Activated B cell treated with CpG ODN at 0.5 μM for 24 hours (primary cell): ENCODE data around the gene KRT1. TPM values are rescaled to one million over a fixed set of nuclear protein-coding genes. Genes with fewer than 3 reads are reported as not detected.

Source experiments
- ATAC-seq: fragments of 200-7000 bp; cut with Tn5 transposase; one replicate; pipeline ENCODE4 v1.10.0; 2021; ENCODE audit warnings: low read depth, mild to moderate bottlenecking, moderate library complexity
- CTCF ChIA-PET: fragments of 350-600 bp; sonication (Branson Sonifier 250); formaldehyde crosslinking; loops from one replicate; lab custom pipeline; 2021; ENCODE audit warnings: antibody characterized with exemption; lab: Charles Lee
- POLR2A ChIA-PET: fragments of 350-600 bp; sonication (Branson Sonifier 250); formaldehyde crosslinking; loops from one replicate; lab custom pipeline; 2021; ENCODE audit warnings: antibody characterized with exemption; lab: Charles Lee
- DNase-seq: peaks from one replicate; pipeline ENCODE4 v3.0.0; 2022
- H3K27ac Mint-ChIP-seq: one replicate; pipeline ENCODE4 v1.8.0; 2020; ENCODE audit warnings: mixed read lengths
- H3K27me3 Mint-ChIP-seq: one replicate; pipeline ENCODE4 v1.8.0; 2021; ENCODE audit warnings: mixed read lengths
- H3K36me3 Mint-ChIP-seq: one replicate; pipeline ENCODE4 v1.8.0; 2021; ENCODE audit warnings: low read depth, mixed read lengths
- H3K4me1 Mint-ChIP-seq: one replicate; pipeline ENCODE4 v1.8.0; 2021; ENCODE audit warnings: mixed read lengths
- H3K4me3 Mint-ChIP-seq: one replicate; pipeline ENCODE4 v1.8.0; 2020; ENCODE audit warnings: mild to moderate bottlenecking, mixed read lengths
- H3K9me3 Mint-ChIP-seq: one replicate; pipeline ENCODE4 v1.8.0; 2020; ENCODE audit warnings: mixed read lengths
- intact Hi-C: fragments of 100-400 bp; cut with micrococcal nuclease; formaldehyde crosslinking; loops from one replicate; pipeline ENCODE4 v1.15.1; 2024
- total RNA-seq: library from RNA; stranded (reverse); gene quantifications from 2 replicates; pipeline ENCODE4 v1.2.3, GENCODE V29; 2022
- TF ChIP-seq, protein P1 (sequence below): fragments of 200-600 bp; IDR thresholded peaks from one replicate; pipeline ENCODE4 v1.8.0; 2022; ENCODE audit warnings: antibody characterized with exemption, mild to moderate bottlenecking

Gene KRT1
- total RNA-seq, 1 donor from 2014 or later, result not detected

DNA sequence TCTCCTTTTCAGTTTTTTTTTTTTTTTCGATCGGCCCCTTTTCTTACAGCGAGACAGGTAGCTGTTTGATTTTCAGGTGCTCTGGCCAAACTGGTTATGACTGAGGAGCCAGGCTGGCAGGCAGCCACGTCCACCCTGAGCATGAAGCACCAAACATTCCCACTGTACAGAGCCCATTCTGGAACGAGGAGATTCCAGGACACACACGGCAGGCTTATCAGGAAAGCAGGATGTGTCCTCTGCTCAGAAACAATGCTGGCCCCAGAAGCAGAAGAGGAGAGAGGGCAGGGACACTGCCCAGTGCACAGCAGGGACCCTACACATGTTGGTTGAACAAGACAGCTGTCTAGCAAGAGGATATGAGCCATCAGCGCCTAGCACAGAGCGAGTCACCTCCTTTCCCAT lies 24.5 kb downstream of the KRT1 start:
- CTCF ChIA-PET, result no interaction called here
- no peak for DNase-seq
- ATAC-seq, result no peak
- peaks cover 8% of the 10 kb centered on the region for H3K27me3 Mint-ChIP-seq
- POLR2A ChIA-PET, result no interaction called here
- H3K27ac Mint-ChIP-seq, result no peak overlapping the region
- no peaks in the 10 kb centered on the region for H3K4me1 Mint-ChIP-seq
- H3K9me3 Mint-ChIP-seq, result no peaks in the 10 kb centered on the region
- H3K4me3 Mint-ChIP-seq, result no peak overlapping the region
- TF ChIP-seq, protein P1, sequence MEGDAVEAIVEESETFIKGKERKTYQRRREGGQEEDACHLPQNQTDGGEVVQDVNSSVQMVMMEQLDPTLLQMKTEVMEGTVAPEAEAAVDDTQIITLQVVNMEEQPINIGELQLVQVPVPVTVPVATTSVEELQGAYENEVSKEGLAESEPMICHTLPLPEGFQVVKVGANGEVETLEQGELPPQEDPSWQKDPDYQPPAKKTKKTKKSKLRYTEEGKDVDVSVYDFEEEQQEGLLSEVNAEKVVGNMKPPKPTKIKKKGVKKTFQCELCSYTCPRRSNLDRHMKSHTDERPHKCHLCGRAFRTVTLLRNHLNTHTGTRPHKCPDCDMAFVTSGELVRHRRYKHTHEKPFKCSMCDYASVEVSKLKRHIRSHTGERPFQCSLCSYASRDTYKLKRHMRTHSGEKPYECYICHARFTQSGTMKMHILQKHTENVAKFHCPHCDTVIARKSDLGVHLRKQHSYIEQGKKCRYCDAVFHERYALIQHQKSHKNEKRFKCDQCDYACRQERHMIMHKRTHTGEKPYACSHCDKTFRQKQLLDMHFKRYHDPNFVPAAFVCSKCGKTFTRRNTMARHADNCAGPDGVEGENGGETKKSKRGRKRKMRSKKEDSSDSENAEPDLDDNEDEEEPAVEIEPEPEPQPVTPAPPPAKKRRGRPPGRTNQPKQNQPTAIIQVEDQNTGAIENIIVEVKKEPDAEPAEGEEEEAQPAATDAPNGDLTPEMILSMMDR, result no peak
- no peaks in the 10 kb centered on the region for H3K36me3 Mint-ChIP-seq
- intact Hi-C loops, result no loop called here

DNA sequence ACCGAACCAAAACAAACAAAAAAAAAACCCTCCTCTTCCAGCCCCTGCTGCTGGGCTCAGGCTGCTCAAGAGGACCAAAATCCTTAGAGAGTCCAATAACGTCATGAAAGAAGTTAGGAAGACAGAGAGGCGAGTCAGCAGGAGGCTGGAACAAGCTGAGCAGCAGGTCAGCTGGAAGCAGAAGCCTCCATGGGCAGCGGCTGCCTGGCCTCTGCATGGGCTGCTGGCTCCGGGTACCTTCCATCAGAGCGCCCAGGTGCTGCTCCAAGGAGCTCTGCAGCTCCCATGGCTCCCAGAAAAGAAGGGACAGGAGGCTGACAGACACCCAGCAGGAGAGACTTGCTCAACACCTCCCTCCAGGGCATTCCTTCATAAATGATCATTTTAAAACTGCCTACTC lies 25.0 kb downstream of the KRT1 start:
- ATAC-seq (no peak), DNase-seq (no peak)

DNA sequence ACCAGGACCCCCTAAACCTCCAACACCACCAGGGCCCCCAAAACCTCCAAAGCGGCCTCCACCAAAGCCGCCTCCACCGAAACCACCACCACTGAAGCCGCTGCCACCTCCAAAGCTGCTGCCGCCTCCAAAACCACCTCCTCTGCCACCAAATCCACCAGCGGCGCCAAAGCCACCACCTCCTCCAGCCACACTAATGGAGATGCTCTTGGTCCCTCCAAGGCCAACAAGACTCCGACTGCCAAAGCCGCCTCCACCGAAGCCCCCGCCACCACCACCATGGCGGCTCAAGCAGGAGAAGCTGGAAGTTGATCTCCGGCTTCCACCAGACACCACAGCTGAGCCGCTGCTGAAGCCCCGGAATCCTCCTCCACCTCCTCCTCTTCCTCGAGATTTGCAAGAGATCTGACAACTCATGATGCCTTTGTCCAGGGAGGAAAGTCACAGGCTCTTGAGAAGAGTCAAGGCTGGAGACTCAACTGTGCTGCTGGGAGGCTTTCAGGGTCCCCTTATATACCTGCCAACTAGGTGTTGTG lies 28.4 kb downstream of the KRT1 start, which contains the start of gene KRT2:
TSS of gene KRT2 (minus strand) at position 486 of the 536 bp plus-strand sequence. CDS start at position 417, 69 bp downstream.
- no peaks in the 10 kb centered on the region for H3K36me3 Mint-ChIP-seq
- ATAC-seq (no peak), DNase-seq (no peak)
- H3K4me3 Mint-ChIP-seq, result no peak within 1 kb of the TSS
- no peaks in the 10 kb centered on the region for H3K9me3 Mint-ChIP-seq
- intact Hi-C loops, result no loop called here
- TF ChIP-seq, protein P1, result no peak
- ChIA-PET CTCF (no interaction called here), POLR2A (no interaction called here)
- no peak within 1 kb of the TSS for H3K27ac Mint-ChIP-seq
- no peaks in the 10 kb centered on the region for H3K27me3 Mint-ChIP-seq
- no peaks in the 10 kb centered on the region for H3K4me1 Mint-ChIP-seq

More for the DNA sequence above, 25.0 kb downstream of the KRT1 start:
- CTCF ChIA-PET, result no interaction called here
- TF ChIP-seq, protein P1, result no peak
- no peaks in the 10 kb centered on the region for H3K36me3 Mint-ChIP-seq
- POLR2A ChIA-PET, result no interaction called here
- H3K27me3 Mint-ChIP-seq, result peaks cover 8% of the 10 kb centered on the region
- no peak overlapping the region for H3K27ac Mint-ChIP-seq
- intact Hi-C loops, result no loop called here
- no peaks in the 10 kb centered on the region for H3K9me3 Mint-ChIP-seq
- no peaks in the 10 kb centered on the region for H3K4me1 Mint-ChIP-seq
- no peak overlapping the region for H3K4me3 Mint-ChIP-seq

DNA sequence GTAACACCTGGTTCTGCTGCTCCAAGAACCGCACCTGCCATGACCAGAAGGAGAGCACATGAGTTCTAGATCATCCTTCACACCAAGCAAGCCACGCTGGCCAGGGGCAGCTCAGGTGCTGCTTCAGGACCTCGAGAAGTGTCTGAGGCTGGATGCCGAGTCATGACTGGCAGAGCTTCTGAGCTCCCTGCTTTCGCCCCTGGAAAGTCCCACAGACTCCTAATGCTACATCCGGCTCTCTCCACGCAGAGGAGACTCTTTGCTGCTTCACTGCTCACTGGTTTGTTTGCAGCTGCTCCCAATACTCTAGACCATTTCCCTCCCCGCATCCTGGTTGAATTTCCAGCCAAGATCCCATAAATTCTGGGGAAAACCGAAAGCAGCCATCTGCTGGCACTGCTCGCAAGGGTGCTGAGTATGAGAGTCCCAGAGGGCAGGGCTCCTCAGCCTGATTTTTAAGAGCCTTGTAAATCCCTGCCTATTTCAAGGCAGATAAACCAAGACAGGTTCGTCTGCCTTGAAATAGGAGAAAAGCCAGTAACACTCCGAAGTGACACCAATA lies 29.6 kb downstream of the KRT1 start:
- ChIA-PET CTCF (no interaction called here), POLR2A (no interaction called here)
- TF ChIP-seq, protein P1, result no peak
- no peak overlapping the region for H3K4me3 Mint-ChIP-seq
- no peak overlapping the region for H3K27ac Mint-ChIP-seq
- no peaks in the 10 kb centered on the region for H3K9me3 Mint-ChIP-seq
- no peak for DNase-seq
- no peaks in the 10 kb centered on the region for H3K36me3 Mint-ChIP-seq
- H3K27me3 Mint-ChIP-seq, result no peaks in the 10 kb centered on the region
- intact Hi-C loops, result no loop called here
- ATAC-seq, result no peak
- H3K4me1 Mint-ChIP-seq, result no peaks in the 10 kb centered on the region

DNA sequence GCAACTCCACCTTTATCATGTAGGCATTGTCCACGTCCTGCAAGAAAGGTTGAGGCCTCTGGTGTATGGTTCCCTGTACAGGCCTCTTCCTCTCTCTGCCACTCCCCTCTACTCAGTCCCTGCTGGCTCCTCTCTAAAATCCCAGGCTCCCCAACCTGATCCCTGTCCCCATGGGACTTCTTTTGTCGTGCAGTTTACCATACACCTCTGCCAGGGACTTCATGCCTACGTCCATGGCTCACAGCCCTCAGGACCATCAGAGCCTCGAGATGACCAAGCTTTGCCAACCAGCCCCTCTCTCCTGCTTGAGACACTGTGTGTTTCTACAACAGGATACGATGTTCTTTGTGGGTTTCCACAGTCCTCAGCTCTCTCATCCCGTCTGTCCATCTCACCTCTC lies 31.1 kb downstream of the KRT1 start:
- H3K4me3 Mint-ChIP-seq, result no peak overlapping the region
- no peaks in the 10 kb centered on the region for H3K27me3 Mint-ChIP-seq
- TF ChIP-seq, protein P1, result no peak
- intact Hi-C loops, result no loop called here
- POLR2A ChIA-PET, result no interaction called here
- CTCF ChIA-PET, result no interaction called here
- no peaks in the 10 kb centered on the region for H3K4me1 Mint-ChIP-seq
- no peaks in the 10 kb centered on the region for H3K36me3 Mint-ChIP-seq
- no peak overlapping the region for H3K27ac Mint-ChIP-seq
- DNase-seq (no peak), ATAC-seq (no peak)
- no peaks in the 10 kb centered on the region for H3K9me3 Mint-ChIP-seq
